ENCODE measurements around the gene SETD3. TPM values are rescaled to one million over a fixed set of nuclear protein-coding genes. Genes with fewer than 3 reads are reported as not detected.

SETD3 gene
- polyA plus RNA-seq, 1 donor from 2014 or later = 49.6 TPM

GRCh38 chr14:99516871-99517642 lies 36.4 kb upstream of the SETD3 start:
- Histone ChIP-seq H2AFZ (ENCODE audit: low read depth, low read length) (no peak overlapping the region), H3K9me2 (ENCODE audit: insufficient read depth, low read length) (no peaks in the 10 kb centered on the region), H3K9ac (ENCODE audit: low read length) (no peak overlapping the region), H3K27ac (ENCODE audit: low read length) (no peak overlapping the region), H3K27me3 (ENCODE audit: insufficient read depth, low read depth, low read length) (no peaks in the 10 kb centered on the region), H3K36me3 (ENCODE audit: insufficient read depth, low read length) (no peaks in the 10 kb centered on the region), H3K79me2 (replicated peaks; ENCODE audit: insufficient read depth, low read length) (peaks cover 5% of the 10 kb centered on the region), H3K4me2 (ENCODE audit: low read length) (no peak overlapping the region), H4K20me1 (ENCODE audit: insufficient read depth) (no peaks in the 10 kb centered on the region), H3F3A (ENCODE audit: insufficient read depth, low read length, poor library complexity, severe bottlenecking) (no peaks in the 10 kb centered on the region), H3K9me3 (ENCODE audit: low read length) (no peaks in the 10 kb centered on the region), H3K4me3 (ENCODE audit: low read length) (no peak overlapping the region)
- no peak for TF ChIP-seq SMC3 (conservative IDR thresholded peaks at IDR 0.05; ENCODE audit: poor library complexity)
- no peak for TF ChIP-seq POLR2AphosphoS5 (IDR thresholded peaks at IDR 0.05)
- no peak for TF ChIP-seq EZH2 (IDR thresholded peaks at IDR 0.05; ENCODE audit: borderline replicate concordance, insufficient read depth, low read length, poor library complexity, severe bottlenecking)
- TF ChIP-seq, protein P1, sequence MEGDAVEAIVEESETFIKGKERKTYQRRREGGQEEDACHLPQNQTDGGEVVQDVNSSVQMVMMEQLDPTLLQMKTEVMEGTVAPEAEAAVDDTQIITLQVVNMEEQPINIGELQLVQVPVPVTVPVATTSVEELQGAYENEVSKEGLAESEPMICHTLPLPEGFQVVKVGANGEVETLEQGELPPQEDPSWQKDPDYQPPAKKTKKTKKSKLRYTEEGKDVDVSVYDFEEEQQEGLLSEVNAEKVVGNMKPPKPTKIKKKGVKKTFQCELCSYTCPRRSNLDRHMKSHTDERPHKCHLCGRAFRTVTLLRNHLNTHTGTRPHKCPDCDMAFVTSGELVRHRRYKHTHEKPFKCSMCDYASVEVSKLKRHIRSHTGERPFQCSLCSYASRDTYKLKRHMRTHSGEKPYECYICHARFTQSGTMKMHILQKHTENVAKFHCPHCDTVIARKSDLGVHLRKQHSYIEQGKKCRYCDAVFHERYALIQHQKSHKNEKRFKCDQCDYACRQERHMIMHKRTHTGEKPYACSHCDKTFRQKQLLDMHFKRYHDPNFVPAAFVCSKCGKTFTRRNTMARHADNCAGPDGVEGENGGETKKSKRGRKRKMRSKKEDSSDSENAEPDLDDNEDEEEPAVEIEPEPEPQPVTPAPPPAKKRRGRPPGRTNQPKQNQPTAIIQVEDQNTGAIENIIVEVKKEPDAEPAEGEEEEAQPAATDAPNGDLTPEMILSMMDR (IDR thresholded peaks at IDR 0.05; ENCODE audit: poor library complexity, severe bottlenecking) = no peak
- no peak for TF ChIP-seq TAF1 (IDR thresholded peaks at IDR 0.05; ENCODE audit: low read depth)
- TF ChIP-seq, protein P2, sequence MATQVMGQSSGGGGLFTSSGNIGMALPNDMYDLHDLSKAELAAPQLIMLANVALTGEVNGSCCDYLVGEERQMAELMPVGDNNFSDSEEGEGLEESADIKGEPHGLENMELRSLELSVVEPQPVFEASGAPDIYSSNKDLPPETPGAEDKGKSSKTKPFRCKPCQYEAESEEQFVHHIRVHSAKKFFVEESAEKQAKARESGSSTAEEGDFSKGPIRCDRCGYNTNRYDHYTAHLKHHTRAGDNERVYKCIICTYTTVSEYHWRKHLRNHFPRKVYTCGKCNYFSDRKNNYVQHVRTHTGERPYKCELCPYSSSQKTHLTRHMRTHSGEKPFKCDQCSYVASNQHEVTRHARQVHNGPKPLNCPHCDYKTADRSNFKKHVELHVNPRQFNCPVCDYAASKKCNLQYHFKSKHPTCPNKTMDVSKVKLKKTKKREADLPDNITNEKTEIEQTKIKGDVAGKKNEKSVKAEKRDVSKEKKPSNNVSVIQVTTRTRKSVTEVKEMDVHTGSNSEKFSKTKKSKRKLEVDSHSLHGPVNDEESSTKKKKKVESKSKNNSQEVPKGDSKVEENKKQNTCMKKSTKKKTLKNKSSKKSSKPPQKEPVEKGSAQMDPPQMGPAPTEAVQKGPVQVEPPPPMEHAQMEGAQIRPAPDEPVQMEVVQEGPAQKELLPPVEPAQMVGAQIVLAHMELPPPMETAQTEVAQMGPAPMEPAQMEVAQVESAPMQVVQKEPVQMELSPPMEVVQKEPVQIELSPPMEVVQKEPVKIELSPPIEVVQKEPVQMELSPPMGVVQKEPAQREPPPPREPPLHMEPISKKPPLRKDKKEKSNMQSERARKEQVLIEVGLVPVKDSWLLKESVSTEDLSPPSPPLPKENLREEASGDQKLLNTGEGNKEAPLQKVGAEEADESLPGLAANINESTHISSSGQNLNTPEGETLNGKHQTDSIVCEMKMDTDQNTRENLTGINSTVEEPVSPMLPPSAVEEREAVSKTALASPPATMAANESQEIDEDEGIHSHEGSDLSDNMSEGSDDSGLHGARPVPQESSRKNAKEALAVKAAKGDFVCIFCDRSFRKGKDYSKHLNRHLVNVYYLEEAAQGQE (IDR thresholded peaks at IDR 0.05; ENCODE audit: borderline replicate concordance) = no peak
- TF ChIP-seq RAD21 (conservative IDR thresholded peaks at IDR 0.05) = no peak
- no peak for TF ChIP-seq EP300 (conservative IDR thresholded peaks at IDR 0.05; ENCODE audit: poor library complexity, severe bottlenecking)
- no peak for TF ChIP-seq MXI1 (conservative IDR thresholded peaks at IDR 0.05; ENCODE audit: poor library complexity, severe bottlenecking)

- Histone ChIP-seq H3K9me3 (ENCODE audit: low read length) (no peaks in the 10 kb centered on the region), H3F3A (ENCODE audit: insufficient read depth, low read length, poor library complexity, severe bottlenecking) (no peaks in the 10 kb centered on the region), H3K79me2 (replicated peaks; ENCODE audit: insufficient read depth, low read length) (peaks cover 5% of the 10 kb centered on the region), H3K36me3 (ENCODE audit: insufficient read depth, low read length) (no peaks in the 10 kb centered on the region), H3K4me3 (ENCODE audit: low read length) (no peak overlapping the region), H3K27me3 (ENCODE audit: insufficient read depth, low read depth, low read length) (no peaks in the 10 kb centered on the region), H3K27ac (ENCODE audit: low read length) (no peak overlapping the region), H2AFZ (ENCODE audit: low read depth, low read length) (no peak overlapping the region), H3K9ac (ENCODE audit: low read length) (no peak overlapping the region), H3K9me2 (ENCODE audit: insufficient read depth, low read length) (no peaks in the 10 kb centered on the region), H3K4me2 (ENCODE audit: low read length) (no peak overlapping the region), H4K20me1 (ENCODE audit: insufficient read depth) (no peaks in the 10 kb centered on the region)
- TF ChIP-seq, protein P1 (IDR thresholded peaks at IDR 0.05; ENCODE audit: poor library complexity, severe bottlenecking) = no peak
- no peak for TF ChIP-seq MXI1 (conservative IDR thresholded peaks at IDR 0.05; ENCODE audit: poor library complexity, severe bottlenecking)
- no peak for TF ChIP-seq SMC3 (conservative IDR thresholded peaks at IDR 0.05; ENCODE audit: poor library complexity)
- TF ChIP-seq EZH2 (IDR thresholded peaks at IDR 0.05; ENCODE audit: borderline replicate concordance, insufficient read depth, low read length, poor library complexity, severe bottlenecking) = no peak
- no peak for TF ChIP-seq TAF1 (IDR thresholded peaks at IDR 0.05; ENCODE audit: low read depth)
- TF ChIP-seq POLR2AphosphoS5 (IDR thresholded peaks at IDR 0.05) = no peak
- TF ChIP-seq RAD21 (conservative IDR thresholded peaks at IDR 0.05) = no peak
- TF ChIP-seq, protein P2 (IDR thresholded peaks at IDR 0.05; ENCODE audit: borderline replicate concordance) = no peak
- TF ChIP-seq EP300 (conservative IDR thresholded peaks at IDR 0.05; ENCODE audit: poor library complexity, severe bottlenecking) = no peak
These were observed 35.7 kb upstream of the SETD3 start for GRCh38 chr14:99516156-99516870.
